ENCODE results near the gene PCNX3.
"Not testable (repeated sequence)": the region's sequence is repeated elsewhere in the genome, so short reads cannot be mapped to it uniquely, and the experiment has no call there.

The PCNX3 gene

GRCh38 chr11:65621460-65621859 is 5.9 kb downstream of the PCNX3 start:
- DNase-seq = no peak

DNA sequence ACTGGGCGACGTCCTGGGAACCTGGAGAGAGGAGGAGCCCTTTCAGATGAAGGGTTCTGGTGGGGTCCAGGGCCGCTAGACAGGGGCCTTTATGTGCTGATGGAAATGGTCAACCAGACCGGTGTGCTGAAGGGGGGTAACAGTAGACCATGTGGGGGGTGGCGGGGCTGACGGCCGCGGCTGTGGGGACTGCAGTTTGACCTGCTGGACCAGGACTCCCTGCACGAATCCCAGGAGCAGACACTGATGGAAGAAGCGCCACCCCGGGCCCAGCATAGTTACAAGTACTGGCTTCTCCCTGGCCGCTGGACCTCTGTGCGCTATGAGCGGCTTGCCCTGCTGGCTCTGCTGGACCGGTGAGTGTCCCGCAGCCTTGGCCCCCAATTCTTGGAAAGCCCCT is 6.4 kb downstream of the PCNX3 start:
- DNase-seq = no peak

GRCh38 chr11:65623177-65623576 is 7.6 kb downstream of the PCNX3 start:
- DNase-seq = no peak

DNA sequence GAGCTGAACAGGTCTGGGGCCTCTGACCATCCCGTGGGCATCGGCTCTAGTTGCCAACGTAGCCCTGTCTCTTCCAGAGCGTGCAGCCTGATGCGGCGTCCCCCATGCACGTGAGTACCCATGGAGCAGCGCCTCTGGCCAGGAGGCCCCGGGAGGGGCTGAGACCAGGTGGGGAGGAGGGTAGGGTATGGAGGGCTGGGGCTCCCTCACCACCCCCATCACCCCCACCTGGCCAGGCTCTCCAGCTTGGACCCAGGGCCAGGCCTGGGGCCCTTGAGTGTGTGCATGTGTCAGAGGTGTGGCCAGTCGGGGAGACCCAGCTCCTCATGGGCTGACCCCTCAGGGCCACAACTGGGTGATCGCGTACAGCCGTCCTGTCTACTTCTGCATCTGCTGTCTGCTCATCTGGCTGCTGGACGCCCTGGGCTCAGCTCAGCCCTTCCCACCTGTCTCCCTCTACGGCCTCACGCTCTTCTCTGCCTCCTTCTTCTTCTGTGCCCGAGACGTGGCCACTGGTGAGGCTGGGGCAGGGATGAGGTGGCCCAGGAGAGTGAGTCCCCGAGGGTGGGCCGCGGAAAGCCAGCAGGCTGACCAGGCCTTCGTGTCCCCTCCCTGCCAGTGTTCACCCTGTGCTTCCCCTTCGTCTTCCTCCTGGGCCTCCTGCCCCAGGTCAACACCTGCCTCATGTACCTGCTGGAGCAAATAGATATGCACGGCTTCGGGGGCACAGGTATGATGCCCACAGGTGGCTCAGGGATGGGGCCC is 8.5 kb downstream of the PCNX3 start:
- DNase-seq = no peak

DNA sequence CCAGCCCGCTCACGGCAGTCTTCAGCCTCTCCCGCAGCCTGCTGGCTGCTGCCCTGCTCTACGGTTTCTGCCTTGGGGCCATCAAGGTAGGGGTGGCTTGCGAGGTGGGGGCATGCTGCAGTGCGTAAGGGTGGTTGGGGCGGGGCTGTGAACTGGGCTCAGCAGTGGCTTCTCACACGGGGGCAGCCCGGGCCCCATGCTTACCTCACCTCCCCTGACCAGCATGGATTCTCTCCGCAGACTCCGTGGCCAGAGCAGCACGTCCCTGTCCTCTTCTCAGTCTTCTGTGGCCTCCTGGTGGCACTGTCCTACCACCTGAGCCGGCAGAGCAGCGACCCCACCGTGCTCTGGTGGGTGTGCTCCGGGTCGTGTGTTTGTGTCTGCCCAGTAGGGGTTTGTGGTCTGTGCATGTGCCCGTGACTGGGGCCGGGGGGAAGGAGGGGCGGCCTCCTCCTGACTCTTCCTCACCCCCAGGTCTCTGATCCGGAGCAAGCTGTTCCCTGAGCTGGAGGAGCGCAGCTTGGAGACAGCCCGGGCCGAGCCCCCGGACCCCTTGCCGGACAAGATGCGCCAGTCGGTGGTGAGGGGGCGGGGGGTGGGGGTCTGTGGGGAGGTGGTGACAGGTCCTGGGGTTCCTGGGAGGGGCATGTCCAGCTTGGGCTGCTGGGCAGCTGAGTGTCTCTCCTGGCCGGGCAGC is 9.5 kb downstream of the PCNX3 start:
- DNase-seq = no peak

GRCh38 chr11:65625628-65626342 is 10.2 kb downstream of the PCNX3 start:
- DNase-seq = peak; percentile 41

DNA sequence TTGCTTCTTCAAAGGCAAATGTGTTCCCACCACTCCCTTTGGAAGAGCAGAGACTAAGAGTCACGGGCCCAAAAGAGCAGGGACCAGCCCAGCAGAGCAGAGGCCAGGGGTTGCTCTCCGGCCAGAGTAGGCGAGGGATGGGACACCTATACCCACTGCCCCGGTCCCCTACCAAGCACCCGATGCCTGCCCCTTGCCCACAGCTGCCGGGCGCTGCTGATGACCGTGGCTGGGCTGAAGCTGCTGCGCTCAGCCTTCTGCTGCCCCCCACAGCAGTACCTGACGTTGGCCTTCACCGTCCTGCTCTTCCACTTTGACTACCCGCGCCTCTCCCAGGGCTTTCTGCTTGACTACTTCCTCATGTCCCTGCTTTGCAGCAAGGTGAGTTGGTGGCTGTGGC is 11.6 kb downstream of the PCNX3 start:
- DNase-seq = no peak

DNA sequence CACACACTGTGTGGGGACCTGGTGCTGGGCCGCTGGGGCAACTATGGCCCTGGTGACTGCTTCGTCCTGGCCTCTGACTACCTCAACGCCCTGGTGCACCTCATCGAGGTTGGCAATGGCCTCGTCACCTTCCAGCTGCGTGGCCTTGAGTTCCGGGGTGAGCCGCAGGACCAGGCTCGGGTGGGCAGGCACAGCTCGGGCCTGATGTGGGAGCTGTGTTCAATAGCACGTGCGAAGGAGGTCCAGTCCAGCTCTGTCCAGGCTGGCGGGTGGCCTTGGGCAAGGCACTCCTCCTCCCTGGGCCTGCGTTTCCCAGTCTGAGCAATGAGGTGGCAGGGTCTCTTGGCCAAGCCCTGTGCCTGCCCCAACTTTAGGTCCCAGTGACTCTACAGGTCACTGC is 14.0 kb downstream of the PCNX3 start:
- no peak for DNase-seq

DNA sequence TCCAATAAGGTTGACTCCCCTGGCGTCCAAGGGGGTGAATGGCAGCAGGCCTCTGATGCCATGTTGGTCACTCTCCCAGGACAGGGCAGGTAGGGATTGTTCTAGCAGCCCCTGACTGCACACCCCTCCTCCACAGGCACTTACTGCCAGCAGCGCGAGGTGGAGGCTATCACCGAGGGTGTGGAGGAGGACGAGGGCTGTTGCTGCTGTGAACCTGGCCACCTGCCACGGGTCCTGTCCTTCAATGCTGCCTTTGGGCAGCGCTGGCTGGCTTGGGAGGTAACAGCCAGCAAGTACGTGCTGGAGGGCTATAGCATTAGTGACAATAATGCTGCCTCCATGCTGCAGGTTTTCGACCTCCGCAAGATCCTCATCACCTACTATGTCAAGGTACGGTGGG is 14.6 kb downstream of the PCNX3 start:
- no peak for DNase-seq

DNA sequence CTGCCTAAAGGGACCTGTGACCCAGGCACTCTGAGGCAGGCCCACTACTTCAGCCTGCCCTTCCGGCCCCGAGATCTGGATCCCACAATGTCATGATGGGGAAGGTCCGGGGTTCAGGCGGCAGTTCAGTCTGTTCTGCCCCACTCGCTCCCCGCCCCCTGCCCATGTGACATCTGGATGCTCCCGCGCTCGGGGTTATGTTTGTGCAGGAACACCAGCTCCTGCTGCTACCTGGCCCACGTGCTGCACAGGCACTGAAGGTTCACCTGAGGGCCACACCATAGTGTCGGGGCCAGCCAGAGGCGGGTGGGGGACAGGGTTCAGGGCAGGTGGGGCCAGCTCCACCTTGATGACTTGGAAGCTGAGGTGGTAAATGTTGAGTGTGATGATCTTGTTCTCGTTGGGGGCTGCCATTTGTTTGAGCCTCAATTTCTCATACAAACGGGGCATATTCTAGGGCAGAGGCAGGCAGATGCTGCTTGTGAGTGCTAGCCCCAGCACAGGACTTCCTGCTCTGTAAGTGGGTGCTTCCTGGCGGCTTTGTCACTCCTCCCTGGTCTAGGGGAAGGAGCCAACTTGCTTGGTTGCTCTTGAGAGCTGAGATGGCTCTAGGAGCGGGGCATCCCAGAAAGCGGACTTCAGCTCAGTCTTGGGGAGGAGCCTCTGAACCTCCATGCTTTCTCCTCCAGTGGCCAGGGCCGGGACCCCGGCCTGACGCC is 18.0 kb downstream of the PCNX3 start:
- DNase-seq = no peak

DNA sequence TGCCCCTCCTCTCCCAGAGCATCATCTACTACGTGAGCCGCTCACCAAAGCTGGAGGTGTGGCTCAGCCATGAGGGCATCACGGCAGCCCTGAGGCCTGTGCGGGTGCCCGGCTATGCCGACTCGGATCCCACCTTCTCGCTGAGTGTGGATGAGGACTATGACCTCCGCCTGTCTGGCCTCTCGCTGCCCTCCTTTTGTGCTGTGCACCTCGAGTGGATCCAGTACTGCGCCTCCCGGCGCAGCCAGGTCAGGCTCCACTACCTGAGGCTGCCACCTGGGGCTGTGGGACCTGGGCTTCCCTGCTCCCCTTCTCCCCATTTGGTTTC is 18.5 kb downstream of the PCNX3 start:
- DNase-seq = no peak

- no peak for DNase-seq
These were observed 18.9 kb downstream of the PCNX3 start for GRCh38 chr11:65634440-65634839.

DNA sequence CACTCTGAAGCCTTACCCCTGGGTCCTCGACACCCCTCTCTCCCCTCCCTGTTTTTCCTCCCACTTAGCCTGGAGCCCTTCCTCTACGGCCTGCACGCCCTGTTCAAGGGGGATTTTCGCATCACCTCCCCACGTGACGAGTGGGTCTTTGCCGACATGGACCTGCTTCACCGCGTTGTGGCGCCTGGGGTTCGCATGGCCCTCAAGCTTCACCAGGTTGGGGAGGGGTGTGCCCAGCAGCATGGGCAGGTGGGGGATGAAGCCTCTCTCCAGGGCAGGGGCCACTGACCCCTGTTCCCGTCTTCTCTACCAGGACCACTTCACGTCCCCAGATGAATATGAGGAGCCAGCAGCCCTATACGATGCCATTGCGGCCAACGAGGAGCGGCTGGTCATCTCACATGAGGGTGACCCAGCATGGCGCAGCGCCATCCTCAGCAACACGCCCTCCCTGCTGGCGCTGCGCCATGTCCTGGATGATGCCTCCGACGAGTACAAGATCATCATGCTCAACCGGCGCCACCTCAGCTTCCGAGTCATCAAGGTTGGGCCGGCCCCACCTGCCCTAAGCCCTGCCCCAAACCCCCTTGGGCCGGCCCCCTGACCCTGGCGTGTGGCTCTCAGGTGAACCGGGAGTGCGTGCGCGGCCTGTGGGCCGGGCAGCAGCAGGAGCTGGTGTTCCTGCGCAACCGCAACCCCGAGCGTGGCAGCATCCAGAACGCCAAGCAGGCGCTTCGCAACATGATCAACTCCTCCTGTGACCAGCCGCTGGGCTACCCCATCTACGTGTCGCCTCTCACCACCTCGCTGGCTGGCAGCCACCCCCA is 19.5 kb downstream of the PCNX3 start:
- DNase-seq = no peak

DNA sequence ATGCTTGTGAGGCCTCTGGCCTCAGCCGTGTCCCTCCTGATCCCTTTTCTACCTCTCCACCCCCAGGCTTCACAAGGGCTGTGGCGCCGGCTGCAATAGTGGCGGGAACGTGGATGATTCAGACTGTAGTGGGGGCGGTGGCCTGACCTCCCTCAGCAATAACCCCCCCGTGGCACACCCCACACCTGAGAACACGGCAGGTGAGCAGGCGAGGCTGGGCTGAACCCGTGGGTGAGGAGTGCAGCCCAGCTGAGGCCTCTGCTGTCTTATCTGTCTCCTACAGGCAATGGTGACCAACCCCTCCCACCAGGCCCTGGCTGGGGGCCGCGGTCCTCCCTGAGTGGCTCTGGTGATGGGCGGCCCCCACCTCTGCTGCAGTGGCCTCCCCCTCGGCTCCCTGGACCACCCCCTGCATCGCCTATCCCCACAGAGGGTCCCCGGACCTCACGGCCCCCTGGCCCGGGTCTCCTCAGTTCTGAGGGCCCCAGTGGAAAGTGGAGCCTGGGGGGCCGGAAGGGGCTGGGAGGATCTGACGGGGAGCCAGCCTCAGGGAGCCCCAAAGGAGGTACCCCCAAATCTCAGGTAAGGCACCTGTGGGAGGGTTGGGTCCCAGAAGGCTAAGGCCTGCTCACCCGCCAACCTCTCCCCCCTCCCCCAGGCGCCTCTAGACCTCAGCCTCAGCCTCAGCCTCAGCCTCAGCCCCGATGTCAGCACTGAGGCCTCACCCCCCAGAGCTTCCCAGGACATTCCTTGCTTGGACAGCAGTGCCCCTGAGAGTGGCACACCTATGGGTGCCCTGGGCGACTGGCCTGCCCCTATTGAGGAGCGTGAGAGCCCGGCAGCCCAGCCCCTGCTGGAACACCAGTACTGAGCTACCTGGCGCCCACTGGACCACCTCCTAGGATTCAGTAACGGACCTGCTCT is 20.8 kb downstream of the PCNX3 start:
- no peak for DNase-seq

- DNase-seq = no peak
These were observed 21.5 kb downstream of the PCNX3 start for GRCh38 chr11:65637032-65637557.

DNA sequence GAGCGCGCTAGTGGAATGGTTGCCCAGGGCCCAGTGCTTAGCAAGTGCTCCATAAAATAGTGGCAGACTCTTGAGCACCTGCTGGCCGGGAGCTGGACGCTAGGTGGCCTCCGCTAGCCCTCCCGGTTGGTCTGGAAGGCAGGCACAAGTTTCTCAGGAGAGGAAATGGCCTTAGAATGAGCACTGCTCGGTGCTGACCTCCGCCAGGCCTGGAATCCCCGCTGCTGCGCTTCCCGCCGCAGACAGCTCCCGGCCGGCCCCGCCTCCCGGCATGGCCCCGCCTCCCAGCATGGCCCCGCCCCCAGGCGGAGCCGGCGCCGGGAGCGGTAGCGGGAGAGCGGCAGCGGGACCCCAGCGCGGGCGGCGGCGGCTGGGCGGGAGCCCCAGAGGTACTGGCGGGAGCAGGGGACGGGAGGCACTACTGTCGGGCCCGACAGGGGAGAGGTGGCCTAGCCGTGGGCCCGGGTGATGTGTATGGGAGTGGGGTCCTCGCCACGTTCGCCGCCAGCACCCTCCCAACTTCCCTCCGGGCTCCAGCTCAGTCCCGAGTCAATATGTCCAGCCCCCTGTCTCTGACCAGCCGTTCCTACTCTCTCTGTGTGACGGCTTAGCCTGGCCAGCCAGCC is 22.3 kb downstream of the PCNX3 start, which contains the start of gene SIPA1:
Gene SIPA1, plus strand, starts transcription at position 308 of the 626 bp plus-strand sequence. CDS start 2,821 bp downstream, outside the sequence.
- DNase-seq = peak; percentile 67

- not testable (repeated sequence) for DNase-seq
These were observed 23.6 kb downstream of the PCNX3 start for GRCh38 chr11:65639228-65639597.

DNA sequence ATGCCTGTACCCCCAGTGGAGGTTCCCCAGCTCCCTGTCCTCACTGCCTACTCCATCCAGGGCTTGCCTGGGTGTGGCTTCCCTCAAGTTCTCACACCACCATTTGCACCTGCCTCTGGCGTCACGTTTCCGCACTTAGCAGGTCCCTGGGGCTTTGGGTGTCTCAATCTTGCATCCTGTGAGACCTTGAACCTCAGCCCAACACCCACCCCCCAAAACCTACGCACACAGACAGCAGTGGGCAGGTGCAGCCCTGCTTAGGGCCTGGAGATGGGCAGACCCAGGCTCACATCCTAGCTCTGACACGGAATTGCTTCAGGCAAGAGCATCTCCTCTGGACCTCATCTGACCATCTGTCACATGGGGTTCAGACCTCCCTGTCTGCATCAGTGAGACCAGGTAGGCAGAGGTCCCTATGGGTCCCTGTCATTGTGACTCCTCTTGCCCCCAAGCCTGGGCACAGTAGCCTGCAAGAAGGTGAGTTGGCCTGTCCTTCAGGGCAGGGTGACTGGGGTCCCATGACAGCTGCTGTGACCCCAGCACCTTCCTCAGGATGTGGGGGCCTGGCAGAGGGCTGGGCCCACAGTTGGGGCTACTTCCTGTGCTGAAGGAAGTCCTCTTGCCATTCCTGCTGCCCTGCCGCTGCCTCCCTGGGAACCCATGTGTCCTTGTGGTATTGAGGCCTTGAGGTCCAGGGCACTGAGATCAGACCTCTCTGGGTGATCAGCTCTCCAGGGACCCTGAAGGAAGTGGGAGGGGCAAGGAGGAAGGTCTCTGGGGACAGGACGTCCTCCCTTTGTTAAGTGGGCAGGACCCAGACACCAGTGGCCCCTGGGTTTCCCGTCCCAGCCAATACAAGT is 24.3 kb downstream of the PCNX3 start:
- DNase-seq = peak; percentile 75
